Fibroblast of peridontal ligament (primary cell): ENCODE data around the gene GPN3.
A peak's percentile ranks its signal among the peaks of the same experiment; 100 is the strongest.
"Not testable (repeated sequence)": the region's sequence is repeated elsewhere in the genome, so short reads cannot be mapped to it uniquely, and the experiment has no call there.

ENCODE experiments used
- DNase-seq: peaks from one replicate; pipeline ENCODE4 v3.0.0-alpha.2; 2010; ENCODE audit errors: extremely low read depth

GPN3 gene

DNA sequence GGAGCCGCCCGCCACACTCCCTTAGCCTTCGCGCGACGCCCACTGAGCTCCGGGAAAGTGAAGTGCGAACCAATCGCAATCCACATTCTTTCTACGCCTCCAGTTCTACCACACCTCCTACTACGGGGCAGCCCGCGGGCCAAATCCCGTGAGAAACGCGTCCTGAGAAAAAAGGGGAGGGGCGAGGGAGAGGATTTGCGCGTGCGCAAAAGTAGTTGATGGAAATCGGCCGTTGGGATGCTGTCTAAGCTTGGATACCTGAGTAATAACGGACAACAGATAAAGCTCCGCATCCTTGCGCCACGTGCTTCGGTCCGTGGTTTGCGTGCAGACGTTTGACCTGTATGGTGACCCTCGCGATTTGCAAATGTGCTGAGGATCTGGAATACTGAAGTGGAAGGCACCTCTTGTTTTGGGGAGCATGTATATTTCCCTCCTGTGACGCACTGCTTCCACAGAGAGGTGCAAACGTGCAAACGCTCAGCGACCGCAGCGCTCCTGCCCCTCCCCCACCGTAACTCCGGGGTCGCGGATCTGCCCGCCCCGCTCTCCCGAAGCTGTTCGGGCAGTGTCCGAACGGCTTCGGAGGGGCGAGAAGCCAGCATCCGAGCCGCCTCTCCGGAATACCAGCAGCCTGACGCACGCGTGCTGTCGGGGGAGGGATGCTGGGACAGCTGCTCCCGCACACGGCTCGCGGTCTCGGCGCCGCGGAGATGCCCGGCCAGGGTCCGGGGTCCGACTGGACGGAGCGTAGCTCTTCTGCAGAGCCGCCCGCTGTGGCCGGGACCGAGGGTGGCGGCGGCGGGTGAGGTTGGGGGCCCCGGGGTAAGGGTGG lies at the start of gene GPN3, which contains the start of gene FAM216A:
GPN3 (minus strand) TSS at position 44 of the 835 bp plus-strand sequence. CDS start 54 bp downstream, outside the sequence.
FAM216A (plus strand) TSS at position 632 of the 835 bp plus-strand sequence; CDS start at position 663, 31 bp downstream.
- peak; percentile 98 for DNase-seq

GRCh38 chr12:110516995-110517394 lies 48.9 kb upstream of the GPN3 start:
- no peak for DNase-seq

GRCh38 chr12:110514363-110514762 lies 46.3 kb upstream of the GPN3 start:
- DNase-seq = no peak

DNA sequence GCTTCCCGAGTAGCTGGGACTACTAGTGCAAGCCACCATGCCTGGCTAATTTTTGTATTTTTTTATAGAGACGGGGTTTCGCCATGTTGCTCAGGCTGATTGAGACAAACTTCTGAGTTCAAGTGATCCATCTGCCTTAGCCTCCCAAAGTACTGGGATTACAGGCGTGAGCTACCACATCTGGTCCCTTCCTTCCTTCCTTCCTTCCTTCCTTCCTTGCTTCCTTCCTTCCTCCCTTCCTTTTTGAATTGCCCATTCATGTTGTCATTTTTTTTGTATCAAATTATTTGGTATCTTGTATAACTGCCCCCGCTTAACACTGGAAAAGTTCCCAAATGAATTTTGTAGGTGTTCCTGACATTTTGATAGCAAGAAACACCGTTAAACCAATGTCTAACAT lies 45.8 kb upstream of the GPN3 start:
- DNase-seq = no peak

- no peak for DNase-seq
Observed at GRCh38 chr12:110508071-110508586, 40.1 kb upstream of the GPN3 start.

DNA sequence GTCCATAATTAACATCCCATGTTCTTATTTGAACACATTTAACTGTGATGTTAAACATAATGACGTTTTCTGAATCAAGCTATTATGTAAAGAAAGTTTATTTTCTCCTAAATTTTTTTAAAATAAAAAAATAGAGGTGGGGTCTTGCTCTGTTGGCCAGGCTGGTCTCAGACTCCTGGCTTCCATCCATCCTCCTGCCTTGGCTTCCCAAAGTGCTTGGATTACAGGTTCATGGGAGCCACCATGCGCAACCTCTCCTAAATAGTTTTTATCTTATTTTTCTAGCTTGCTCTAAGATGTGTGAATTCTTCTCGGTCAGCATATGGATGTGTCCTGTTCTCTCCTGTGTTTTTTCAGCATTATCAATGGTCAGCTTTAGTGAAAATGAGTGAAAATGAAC lies 37.3 kb upstream of the GPN3 start:
- DNase-seq = no peak

- no peak for DNase-seq
Observed at GRCh38 chr12:110503432-110503831, 35.4 kb upstream of the GPN3 start.

DNA sequence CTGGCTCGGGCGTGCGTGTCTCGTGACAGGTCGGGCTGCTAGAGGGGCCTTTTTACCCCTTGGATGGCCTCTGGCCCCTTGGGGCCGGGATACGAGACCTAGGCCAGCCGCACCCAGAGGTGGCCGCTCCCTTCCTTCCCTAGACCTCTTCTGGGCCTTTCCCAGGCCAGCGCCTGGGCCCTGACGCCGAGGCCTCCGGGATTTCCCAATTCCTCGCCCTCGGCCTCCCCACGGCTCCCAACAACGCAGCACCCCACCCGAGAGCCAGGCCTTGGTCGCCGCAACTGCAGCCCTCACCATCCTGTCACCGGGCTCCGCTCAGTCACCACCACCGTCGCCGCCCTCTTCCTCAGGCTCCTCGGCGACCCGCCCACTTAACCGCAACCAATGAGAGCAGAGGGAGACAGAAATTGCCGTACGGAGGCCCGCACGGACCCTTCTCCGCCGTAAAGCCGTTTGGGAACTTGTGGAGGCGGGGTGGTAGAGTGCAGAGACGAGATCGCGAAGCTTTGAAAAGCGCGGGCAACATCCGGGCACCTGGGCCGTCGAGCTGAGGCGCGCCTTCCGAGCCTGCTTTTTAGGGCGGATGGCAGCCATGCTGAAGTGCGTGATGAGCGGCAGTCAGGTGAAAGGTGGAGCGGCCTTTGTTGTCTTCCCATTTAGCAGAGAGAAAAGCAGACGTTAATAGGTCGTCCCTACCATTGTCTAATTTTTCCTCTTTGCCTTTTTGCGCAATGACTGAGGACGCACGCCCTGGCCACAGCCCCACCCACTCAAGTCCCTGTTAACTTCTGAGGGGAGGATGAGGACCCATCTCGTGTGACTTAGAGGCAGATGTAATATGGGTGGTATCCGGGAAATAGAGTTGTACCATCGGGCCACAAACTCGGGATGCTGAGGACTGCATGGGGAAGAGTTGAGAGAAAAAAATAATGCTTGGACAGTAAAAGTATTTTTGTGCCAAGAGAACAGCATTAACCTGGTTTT lies 34.0 kb upstream of the GPN3 start, which contains the start of the genes RAD9B and VPS29:
RAD9B (plus strand) TSS at position 580 of the 987 bp plus-strand sequence; CDS start at position 587, 7 bp downstream.
VPS29 (minus strand) TSS at position 360 of the 987 bp plus-strand sequence; CDS start at position 300, 60 bp downstream.
- DNase-seq = peak; percentile 97

- DNase-seq = peak; percentile 33
Observed at GRCh38 chr12:110501399-110501751, 33.3 kb upstream of the GPN3 start.

DNA sequence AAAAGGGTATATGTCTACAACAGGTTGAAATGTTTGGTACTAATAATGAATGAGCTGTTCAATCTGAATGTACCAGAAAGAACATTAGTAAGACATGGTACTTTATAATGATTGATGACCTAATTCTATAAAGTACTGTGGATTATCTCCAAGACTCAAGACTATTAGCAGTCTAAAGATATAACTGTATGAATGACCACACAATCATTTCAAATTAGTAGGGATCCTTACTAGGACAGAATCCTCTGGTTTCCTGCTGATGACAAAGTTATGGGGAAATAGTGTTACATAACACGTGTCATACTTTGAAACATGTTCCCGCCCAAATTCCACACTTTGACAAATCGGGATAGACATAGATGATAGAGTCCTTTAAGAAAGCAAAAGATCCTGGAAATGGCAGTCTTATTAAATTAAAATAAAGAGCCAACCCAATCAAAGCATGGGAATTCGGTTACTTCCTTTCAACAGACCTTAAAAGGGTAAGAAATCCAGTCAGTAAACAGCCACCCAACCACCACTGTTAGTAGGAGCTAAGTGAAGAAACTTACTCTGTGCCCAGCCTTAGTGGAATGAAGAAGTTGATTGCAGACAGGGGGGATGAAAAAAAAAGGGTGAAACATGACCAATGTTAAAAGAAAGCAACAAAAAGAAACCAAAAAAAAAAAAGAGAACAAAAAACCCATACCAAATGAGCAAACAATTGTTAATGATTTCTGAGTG lies 31.1 kb upstream of the GPN3 start:
- peak; percentile 44 for DNase-seq

GRCh38 chr12:110475426-110475825 lies 7.4 kb upstream of the GPN3 start:
- DNase-seq = peak; percentile 9

DNA sequence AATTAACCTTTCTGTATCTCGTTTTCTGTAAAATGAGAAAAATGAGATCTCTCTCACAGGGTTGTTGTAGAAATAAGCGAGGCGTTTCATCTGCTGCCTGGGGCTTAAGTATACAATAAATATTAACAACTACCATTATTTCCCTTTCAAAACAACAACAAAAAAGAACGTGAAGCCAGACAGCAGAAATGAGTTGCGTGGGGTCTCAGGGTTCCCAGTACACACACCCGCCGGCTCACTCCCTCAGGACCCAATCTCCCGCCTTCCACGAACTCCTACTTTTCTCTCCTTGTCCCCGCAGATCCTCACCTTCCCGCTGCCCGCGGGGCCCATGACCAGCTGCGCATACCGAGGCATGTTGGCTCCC lies 227 bp downstream of the GPN3 start:
- DNase-seq = no peak

- DNase-seq = no peak
Observed at GRCh38 chr12:110466791-110467190, 1.3 kb downstream of the GPN3 start.

- DNase-seq = not testable (repeated sequence)
Observed at GRCh38 chr12:110465765-110466164, 2.3 kb downstream of the GPN3 start.

- no peak for DNase-seq
Observed at GRCh38 chr12:110465024-110465423, 3.0 kb downstream of the GPN3 start.

DNA sequence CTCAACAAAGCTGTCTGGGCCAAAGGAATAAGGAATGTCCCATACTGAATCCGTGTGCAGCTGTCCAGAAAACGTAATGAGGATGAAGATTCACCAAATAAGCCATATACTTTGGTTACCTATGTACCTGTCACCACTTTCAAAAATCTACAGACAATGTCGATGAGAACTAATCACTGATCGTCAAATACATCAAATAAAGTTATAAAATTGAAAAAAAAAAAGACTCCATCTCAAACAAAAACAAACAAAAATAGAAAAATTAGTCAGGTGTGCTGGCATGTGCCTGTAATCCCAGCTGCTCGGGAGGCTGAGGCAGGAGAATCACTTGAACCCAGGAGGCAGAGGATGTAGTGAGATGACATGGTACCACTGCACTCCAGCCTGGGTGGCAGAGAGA lies 6.9 kb downstream of the GPN3 start:
- DNase-seq = not testable (repeated sequence)

- DNase-seq = no peak
Observed at GRCh38 chr12:110458756-110459155, 9.3 kb downstream of the GPN3 start.

DNA sequence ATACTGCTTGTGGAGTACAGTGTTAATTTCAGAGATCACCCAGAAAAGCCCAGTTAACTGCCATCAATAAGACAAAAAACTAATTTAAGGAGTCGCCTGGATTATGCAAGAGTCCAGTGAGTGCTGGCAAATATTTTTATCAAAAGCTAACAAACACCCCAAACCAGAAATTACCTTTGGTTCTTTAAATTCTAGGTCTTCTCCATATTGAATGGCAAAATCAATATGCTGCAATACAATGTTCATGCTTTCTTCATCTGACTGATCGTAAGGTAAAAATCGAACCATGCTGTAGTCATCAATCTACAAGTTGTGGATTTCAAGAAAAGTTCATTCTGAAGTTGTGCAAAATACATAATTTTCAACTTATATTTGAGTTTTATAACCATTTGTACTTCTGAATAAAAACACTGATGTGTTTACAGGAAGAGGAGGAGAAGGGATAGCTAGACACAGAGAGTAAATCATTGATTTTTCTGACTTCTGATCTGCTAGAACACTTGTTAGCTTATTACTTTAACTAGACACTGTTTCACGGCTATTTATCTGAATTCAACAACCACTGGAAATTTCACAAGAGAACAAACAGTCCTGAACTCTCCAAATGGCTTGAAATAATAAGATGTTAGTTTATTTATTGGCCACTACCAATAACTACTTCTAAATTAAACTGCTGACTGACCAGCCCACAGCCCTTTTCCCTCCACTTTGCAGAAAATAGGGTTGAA lies 14.3 kb downstream of the GPN3 start:
- DNase-seq = no peak

- no peak for DNase-seq
Observed at GRCh38 chr12:110451263-110451662, 16.8 kb downstream of the GPN3 start.

GRCh38 chr12:110449799-110450497 lies 18.1 kb downstream of the GPN3 start, which contains the start of gene ARPC3:
TSS of gene ARPC3 (minus strand) at chr12:110450337. CDS start at chr12:110450260, 77 bp downstream.
- peak; percentile 92 for DNase-seq
